ENCODE results near the gene LMNA.
"Not testable (repeated sequence)": the region's sequence is repeated elsewhere in the genome, so short reads cannot be mapped to it uniquely, and the experiment has no call there.

Gene LMNA

GRCh38 chr1:156114101-156114918, at the start of gene LMNA:
TSS of gene LMNA (plus strand) at chr1:156114711. CDS start at chr1:156114919, 208 bp downstream.
- DNase-seq (ENCODE audit: low read depth) = peak; percentile 97

- DNase-seq (ENCODE audit: low read depth) = no peak
Measured at GRCh38 chr1:156065212-156065611, 49.3 kb upstream of the LMNA start.

- DNase-seq (ENCODE audit: low read depth) = no peak
Measured at GRCh38 chr1:156065871-156066270, 48.6 kb upstream of the LMNA start.

GRCh38 chr1:156067262-156067661, 47.2 kb upstream of the LMNA start:
- no peak for DNase-seq (ENCODE audit: low read depth)

GRCh38 chr1:156069490-156070455, 44.7 kb upstream of the LMNA start:
- DNase-seq (ENCODE audit: low read depth) = no peak

GRCh38 chr1:156070548-156070947, 44.0 kb upstream of the LMNA start:
- no peak for DNase-seq (ENCODE audit: low read depth)

- DNase-seq (ENCODE audit: low read depth) = not testable (repeated sequence)
Measured at GRCh38 chr1:156071332-156071816, 43.1 kb upstream of the LMNA start.

GRCh38 chr1:156072251-156072650, 42.3 kb upstream of the LMNA start:
- no peak for DNase-seq (ENCODE audit: low read depth)

- DNase-seq (ENCODE audit: low read depth) = no peak
Measured at GRCh38 chr1:156073110-156073687, 41.3 kb upstream of the LMNA start.

GRCh38 chr1:156073740-156074139, 40.8 kb upstream of the LMNA start:
- no peak for DNase-seq (ENCODE audit: low read depth)

- DNase-seq (ENCODE audit: low read depth) = no peak
Measured at GRCh38 chr1:156074661-156075060, 39.9 kb upstream of the LMNA start.

GRCh38 chr1:156075162-156075561, 39.3 kb upstream of the LMNA start:
- no peak for DNase-seq (ENCODE audit: low read depth)

GRCh38 chr1:156075775-156076204, 38.7 kb upstream of the LMNA start:
- no peak for DNase-seq (ENCODE audit: low read depth)

GRCh38 chr1:156076609-156077429, 37.7 kb upstream of the LMNA start:
- no peak for DNase-seq (ENCODE audit: low read depth)

GRCh38 chr1:156077430-156077760, 37.1 kb upstream of the LMNA start:
- no peak for DNase-seq (ENCODE audit: low read depth)

GRCh38 chr1:156078728-156079127, 35.8 kb upstream of the LMNA start:
- no peak for DNase-seq (ENCODE audit: low read depth)

GRCh38 chr1:156079762-156080161, 34.7 kb upstream of the LMNA start:
- DNase-seq (ENCODE audit: low read depth) = no peak

- DNase-seq (ENCODE audit: low read depth) = no peak
Measured at GRCh38 chr1:156080241-156080862, 34.2 kb upstream of the LMNA start.

- DNase-seq (ENCODE audit: low read depth) = no peak
Measured at GRCh38 chr1:156080863-156081179, 33.7 kb upstream of the LMNA start.

GRCh38 chr1:156081180-156081916, 33.2 kb upstream of the LMNA start:
- no peak for DNase-seq (ENCODE audit: low read depth)

GRCh38 chr1:156081917-156082308, 32.6 kb upstream of the LMNA start:
- no peak for DNase-seq (ENCODE audit: low read depth)

All from stromal cell of bone marrow (primary cell).